HepG2 (cell line): ENCODE data around the gene STKLD1. TPM values are rescaled to one million over a fixed set of nuclear protein-coding genes. Genes with fewer than 3 reads are reported as not detected.

Source experiments
- DZIP1 ChIP-seq: sonication (generic); formaldehyde crosslinking; IDR thresholded peaks from 2 replicates; pipeline ENCODE4 v1.5.0; 2020; ENCODE audit warnings: mild to moderate bottlenecking, missing genetic modification reagents
- E2F1 ChIP-seq: sonication (generic); formaldehyde crosslinking; IDR thresholded peaks from 2 replicates; pipeline ENCODE4 v1.5.0; 2020; ENCODE audit warnings: missing genetic modification reagents
- HDAC2 ChIP-seq: sonication (generic); formaldehyde crosslinking; IDR thresholded peaks from 2 replicates; pipeline ENCODE4 v1.4.0; 2020; ENCODE audit warnings: missing genetic modification reagents
- KDM3A ChIP-seq: IDR thresholded peaks from 2 replicates; pipeline ENCODE4 v1.6.1; 2018; ENCODE audit warnings: low read depth, missing compliant biosample characterization
- MAX ChIP-seq: IDR thresholded peaks from 2 replicates; pipeline ENCODE4 v1.6.1; 2012; ENCODE audit warnings: inconsistent platforms
- NFAT5 ChIP-seq: sonication (generic); formaldehyde crosslinking; IDR thresholded peaks from 2 replicates; pipeline ENCODE4 v1.4.0; 2020; ENCODE audit warnings: missing genetic modification reagents
- PAXIP1 ChIP-seq: sonication (generic); formaldehyde crosslinking; conservative IDR thresholded peaks from 2 replicates; pipeline ENCODE4 v1.4.0; 2020; ENCODE audit warnings: mild to moderate bottlenecking, missing genetic modification reagents, moderate library complexity
- YEATS2 ChIP-seq: sonication (generic); formaldehyde crosslinking; IDR thresholded peaks from 2 replicates; pipeline ENCODE4 v1.4.0; 2020; ENCODE audit warnings: missing genetic modification reagents, borderline replicate concordance
- ZBTB43 ChIP-seq: sonication (generic); formaldehyde crosslinking; conservative IDR thresholded peaks from 2 replicates; pipeline ENCODE4 v1.4.0; 2020; ENCODE audit warnings: missing genetic modification reagents
- ZMYM4 ChIP-seq: sonication (generic); formaldehyde crosslinking; IDR thresholded peaks from 2 replicates; pipeline ENCODE4 v1.8.1; 2023; ENCODE audit warnings: mild to moderate bottlenecking, missing genetic modification reagents
- ZNF30 ChIP-seq: sonication (generic); formaldehyde crosslinking; IDR thresholded peaks from 2 replicates; pipeline ENCODE4 v1.5.0; 2020; ENCODE audit warnings: mild to moderate bottlenecking, missing genetic modification reagents
- ZNF414 ChIP-seq: sonication (generic); formaldehyde crosslinking; IDR thresholded peaks from 2 replicates; pipeline ENCODE4 v1.5.0; 2020; ENCODE audit warnings: missing genetic modification reagents
- ZNF782 ChIP-seq: sonication (generic); formaldehyde crosslinking; IDR thresholded peaks from 2 replicates; pipeline ENCODE4 v1.4.0; 2020; ENCODE audit warnings: missing genetic modification reagents, mild to moderate bottlenecking, borderline replicate concordance
- ZSCAN25 ChIP-seq: sonication (generic); formaldehyde crosslinking; IDR thresholded peaks from 2 replicates; pipeline ENCODE4 v1.8.0; 2022; ENCODE audit warnings: mild to moderate bottlenecking, missing genetic modification reagents
- polyA plus RNA-seq, 8 experiments: library from polyadenylated mRNA; depleted of rRNA in 3 of 8; stranded (reverse) in 7 of 8; unstranded in 1 of 8; fragments of >200 nt; fragmentation: Illumina TruSeq in 4 of 8; extraction: Trizol in 4 of 8; gene quantifications; 2 replicates each; pipeline versions ENCODE4 v1.2.1 to v1.2.3, GENCODE V29; 2011 to 2016; ENCODE audit warnings: low read depth in 4 of 8, missing spikeins in 1 of 8, mixed read lengths in 1 of 8; ENCODE audit not compliant: insufficient read depth in 1 of 8
- total RNA-seq, 5 experiments: library from RNA; depleted of rRNA; stranded (reverse); fragments of >200 nt; fragmentation: Illumina TruSeq; extraction: Trizol; gene quantifications; 2 replicates each; pipeline ENCODE4 v1.2.3, GENCODE V29; 2016; ENCODE audit warnings: low read depth in 1 of 5

Gene STKLD1
- total and polyA plus RNA-seq, 2 of the 13 experiments (the other 11 are each of a cell fraction or from before 2014, with no cell fraction given): 1.5 to 2.2 TPM

GRCh38 chr9:133386338-133386737 lies 10.2 kb downstream of the STKLD1 start (continued):
- TF ChIP-seq ZBTB43 (CRISPR knock-in tag) (0 out of 2 replicates have a peak, but pooled peaks have one; percentile 46), ZNF414 (CRISPR knock-in tag) (no peak), ZNF782 (CRISPR knock-in tag) (no peak), ZMYM4 (CRISPR knock-in tag) (no peak), ZSCAN25 (CRISPR knock-in tag) (peak; percentile 42; the same call in 1 of the 2 replicates), ZNF30 (CRISPR knock-in tag) (no peak), E2F1 (CRISPR knock-in tag) (0 out of 2 replicates have a peak, but pooled peaks have one; percentile 33), HDAC2 (CRISPR knock-in tag) (peak; percentile 63; the same call in 1 of the 2 replicates), MAX (peak; percentile 61), PAXIP1 (CRISPR knock-in tag) (peak; percentile 64), YEATS2 (CRISPR knock-in tag) (no peak), NFAT5 (CRISPR knock-in tag) (no peak), DZIP1 (CRISPR knock-in tag) (no peak), KDM3A (CRISPR knock-in tag) (peak; percentile 43; the same call in 1 of the 2 replicates)
